PC-3 (cell line): ENCODE measurements around the gene MAD1L1.

Source experiments
- CTCF ChIP-seq: fragments of 300-600 bp; sonication (generic); conservative IDR thresholded peaks from 2 replicates; pipeline ENCODE4 v1.5.1; 2017; ENCODE audit warnings: antibody characterized with exemption, low read depth, mild to moderate bottlenecking, low read length
- EZH2 ChIP-seq: fragments of 300-600 bp; sonication (generic); IDR thresholded peaks from one replicate; pipeline ENCODE4 v1.6.1; 2017; ENCODE audit warnings: antibody characterized with exemption, mild to moderate bottlenecking, low read length; ENCODE audit not compliant: unreplicated experiment
- EZH2phosphoT487 ChIP-seq: fragments of 300-600 bp; sonication (generic); IDR thresholded peaks from 2 replicates; pipeline ENCODE4 v1.6.1; 2018; ENCODE audit warnings: mild to moderate bottlenecking, antibody characterized with exemption, low read length, borderline replicate concordance

- TF ChIP-seq CTCF (no peak), EZH2 (no peak), EZH2phosphoT487 (no peak)
These were observed 345.5 kb downstream of the MAD1L1 start for GRCh38 chr7:1887251-1887650.
